ENCODE results near the gene SSC5D. TPM values are rescaled to one million over a fixed set of nuclear protein-coding genes. Genes with fewer than 3 reads are reported as not detected.

Gene SSC5D
- total and polyA plus RNA-seq, 2 experiments from 2014 or later: 10.0 to 12.6 TPM

DNA sequence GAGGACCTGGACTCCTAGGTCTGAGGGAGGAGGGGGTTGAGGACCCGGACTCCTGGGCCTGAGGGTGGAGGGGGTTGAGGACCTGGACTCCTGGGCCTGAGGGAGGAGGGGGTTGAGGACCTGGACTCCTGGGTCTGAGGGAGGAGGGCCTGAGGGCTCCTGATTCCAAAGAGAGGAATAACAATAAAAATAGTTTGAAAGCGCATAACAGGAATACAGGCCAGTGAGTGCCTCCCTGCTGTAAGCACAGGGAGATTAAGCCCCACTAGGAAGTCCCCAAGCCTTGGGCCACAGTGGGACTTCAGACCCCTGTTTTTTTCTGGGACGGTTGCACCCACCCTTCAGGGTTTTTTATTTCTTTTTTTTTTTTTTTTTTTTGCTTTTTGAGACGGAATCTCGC is 49.9 kb downstream of the SSC5D start:
- no peak for DNase-seq
- Histone ChIP-seq H2AFZ (no peak overlapping the region), H3F3A (ENCODE audit: insufficient read depth) (no peaks in the 10 kb centered on the region), H4K20me1 (ENCODE audit: insufficient read depth) (no peaks in the 10 kb centered on the region), H3K36me3 (ENCODE audit: low read depth) (no peaks in the 10 kb centered on the region), H3K9ac (no peak overlapping the region), H3K27me3 (replicated peaks; ENCODE audit: insufficient read depth) (no peaks in the 10 kb centered on the region), H3K4me3 (no peak overlapping the region), H3K79me2 (ENCODE audit: insufficient read depth) (no peaks in the 10 kb centered on the region), H3K27ac (no peak overlapping the region), H3K4me1 (ENCODE audit: insufficient read depth) (no peaks in the 10 kb centered on the region), H3K4me2 (ENCODE audit: unreplicated experiment) (no peak overlapping the region), H3K9me2 (ENCODE audit: insufficient read depth) (no peaks in the 10 kb centered on the region), H3K9me3 (ENCODE audit: low read depth) (no peaks in the 10 kb centered on the region)
- 84 to 85% methylated on average over 4 to 5 of the region's 5 CpGs for WGBS, 2 experiments (ENCODE audit: low coverage in 1 of 2, low lambda C conversion rate in 2 of 2, missing lambda C conversion rate in 2 of 2)
- in situ Hi-C loops (cut with MboI): no loop called here
- TF ChIP-seq EZH2 (IDR thresholded peaks at IDR 0.05; ENCODE audit: insufficient read depth, poor library complexity, severe bottlenecking) (no peak), EZH2phosphoT487 (IDR thresholded peaks at IDR 0.05; ENCODE audit: insufficient read depth, low read depth) (no peak)

DNA sequence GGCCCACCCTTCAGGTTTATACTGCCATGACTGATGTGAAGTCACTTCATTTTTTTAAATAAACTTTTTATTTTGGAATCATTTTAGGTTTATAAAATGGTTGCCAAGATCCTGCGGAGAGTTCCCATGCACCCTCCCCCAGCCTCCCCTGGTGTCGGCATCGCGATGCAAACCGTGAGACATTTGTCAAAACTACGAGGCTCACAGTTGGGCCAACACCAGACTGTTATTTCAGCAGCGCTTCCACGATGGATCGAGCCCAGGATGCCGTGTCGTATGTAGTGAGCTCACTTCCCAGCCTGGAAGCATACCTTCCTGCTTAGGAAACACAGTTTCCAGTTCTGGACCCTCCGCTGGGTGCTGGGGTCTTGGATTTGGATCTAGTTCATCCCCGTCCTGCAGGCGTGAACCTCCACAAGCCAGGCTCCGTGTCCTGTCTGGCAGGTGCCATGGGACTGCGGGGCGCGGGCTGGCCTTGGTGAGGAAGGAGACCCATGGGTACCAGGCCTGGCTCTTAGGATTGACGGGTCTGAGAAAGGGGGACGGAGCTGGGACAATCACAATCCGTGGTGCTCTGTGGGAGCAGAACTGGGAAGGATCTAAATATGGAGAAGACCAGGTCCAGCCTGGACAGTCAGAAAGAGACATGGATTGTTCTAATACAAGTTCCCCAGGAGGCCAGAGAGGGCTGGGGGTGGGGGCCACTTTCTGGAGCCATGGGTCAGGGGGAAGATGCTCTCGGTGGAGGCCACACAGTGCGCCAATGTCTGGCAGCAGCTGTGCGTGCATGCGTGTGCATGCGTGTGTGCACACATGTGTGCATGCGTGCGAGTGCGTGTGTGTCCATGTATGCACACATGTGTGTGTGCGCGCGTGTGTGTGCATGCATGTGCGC is 51.1 kb downstream of the SSC5D start:
- in situ Hi-C loops (cut with MboI): no loop called here
- no peaks in the 10 kb centered on the region for H3F3A ChIP-seq (ENCODE audit: insufficient read depth)
- H3K27ac ChIP-seq: no peak overlapping the region
- TF ChIP-seq EZH2phosphoT487 (IDR thresholded peaks at IDR 0.05; ENCODE audit: insufficient read depth, low read depth) (no peak), EZH2 (IDR thresholded peaks at IDR 0.05; ENCODE audit: insufficient read depth, poor library complexity, severe bottlenecking) (no peak)
- no peaks in the 10 kb centered on the region for H3K9me2 ChIP-seq (ENCODE audit: insufficient read depth)
- no peak for DNase-seq
- no peak overlapping the region for H2AFZ ChIP-seq
- H3K27me3 ChIP-seq (replicated peaks; ENCODE audit: insufficient read depth): no peaks in the 10 kb centered on the region
- no peak overlapping the region for H3K4me2 ChIP-seq (ENCODE audit: unreplicated experiment)
- no peaks in the 10 kb centered on the region for H3K9me3 ChIP-seq (ENCODE audit: low read depth)
- no peak overlapping the region for H3K4me3 ChIP-seq
- H3K9ac ChIP-seq: no peak overlapping the region
- 69 to 73% methylated on average over 33 of the region's 33 CpGs for WGBS, 2 experiments (ENCODE audit: low coverage in 1 of 2, low lambda C conversion rate in 2 of 2, missing lambda C conversion rate in 2 of 2)
- H3K79me2 ChIP-seq (ENCODE audit: insufficient read depth): no peaks in the 10 kb centered on the region
- H3K4me1 ChIP-seq (ENCODE audit: insufficient read depth): no peaks in the 10 kb centered on the region
- no peaks in the 10 kb centered on the region for H4K20me1 ChIP-seq (ENCODE audit: insufficient read depth)
- no peaks in the 10 kb centered on the region for H3K36me3 ChIP-seq (ENCODE audit: low read depth)

DNA sequence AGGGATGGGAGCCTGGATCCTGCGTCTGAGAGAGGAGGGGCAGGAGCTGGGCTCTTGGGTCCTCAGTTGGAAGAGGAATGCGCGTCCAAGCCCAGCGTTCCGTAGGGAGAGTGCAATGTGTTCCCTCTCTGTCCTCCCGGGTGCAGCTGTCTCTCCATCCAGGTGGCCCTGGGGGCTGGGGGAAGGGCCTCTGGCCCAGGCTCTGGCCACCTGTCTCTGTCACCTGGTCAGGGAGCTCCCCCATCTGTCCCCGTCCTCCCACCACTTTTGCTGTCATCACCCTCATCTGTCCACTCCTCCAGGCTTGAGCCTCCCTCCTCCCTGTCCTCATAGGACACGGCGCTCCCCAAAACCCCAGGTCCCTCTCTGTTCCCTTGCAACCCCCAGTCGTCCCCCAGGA is 52.4 kb downstream of the SSC5D start:
- Histone ChIP-seq H3K79me2 (ENCODE audit: insufficient read depth) (no peaks in the 10 kb centered on the region), H4K20me1 (ENCODE audit: insufficient read depth) (no peaks in the 10 kb centered on the region), H2AFZ (no peak overlapping the region), H3K9me2 (ENCODE audit: insufficient read depth) (no peaks in the 10 kb centered on the region), H3K4me3 (no peak overlapping the region), H3K9ac (no peak overlapping the region), H3K9me3 (ENCODE audit: low read depth) (no peaks in the 10 kb centered on the region), H3K4me2 (ENCODE audit: unreplicated experiment) (no peak overlapping the region), H3K4me1 (ENCODE audit: insufficient read depth) (no peaks in the 10 kb centered on the region), H3K27ac (no peak overlapping the region), H3K27me3 (replicated peaks; ENCODE audit: insufficient read depth) (no peaks in the 10 kb centered on the region), H3F3A (ENCODE audit: insufficient read depth) (no peaks in the 10 kb centered on the region), H3K36me3 (ENCODE audit: low read depth) (no peaks in the 10 kb centered on the region)
- no peak for DNase-seq
- no peak for TF ChIP-seq EZH2phosphoT487 (IDR thresholded peaks at IDR 0.05; ENCODE audit: insufficient read depth, low read depth)
- no peak for TF ChIP-seq EZH2 (IDR thresholded peaks at IDR 0.05; ENCODE audit: insufficient read depth, poor library complexity, severe bottlenecking)
- WGBS, 2 experiments (ENCODE audit: low coverage in 1 of 2, low lambda C conversion rate in 2 of 2, missing lambda C conversion rate in 2 of 2): 37 to 47% methylated on average over 10 of the region's 10 CpGs
- in situ Hi-C loops (cut with MboI): no loop called here

DNA sequence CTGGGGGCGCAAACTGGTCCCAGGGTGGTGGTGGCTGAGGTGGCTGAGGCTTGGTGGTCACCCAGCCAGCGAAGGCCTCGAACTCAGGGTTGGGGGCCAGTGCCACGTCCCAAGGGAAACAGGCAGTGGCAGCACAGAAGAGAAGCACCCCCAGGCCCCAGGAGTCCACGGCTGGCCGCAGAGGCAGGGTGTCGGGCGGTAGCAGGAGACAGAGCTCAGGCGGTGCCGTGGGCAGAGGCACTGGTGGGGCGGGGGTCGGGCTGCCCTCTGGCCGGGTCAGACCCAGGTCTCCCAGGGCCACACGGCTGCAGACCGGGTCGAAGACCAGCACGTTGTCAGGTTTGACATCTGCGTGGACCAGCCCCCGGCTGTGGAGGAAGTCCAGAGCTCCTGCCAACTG is 52.9 kb downstream of the SSC5D start:
- H3K79me2 ChIP-seq (ENCODE audit: insufficient read depth): no peaks in the 10 kb centered on the region
- no peaks in the 10 kb centered on the region for H3K4me1 ChIP-seq (ENCODE audit: insufficient read depth)
- 63 to 65% methylated on average over 15 to 16 of the region's 19 CpGs for WGBS, 2 experiments (ENCODE audit: low coverage in 1 of 2, low lambda C conversion rate in 2 of 2, missing lambda C conversion rate in 2 of 2)
- TF ChIP-seq EZH2phosphoT487 (IDR thresholded peaks at IDR 0.05; ENCODE audit: insufficient read depth, low read depth) (no peak), EZH2 (IDR thresholded peaks at IDR 0.05; ENCODE audit: insufficient read depth, poor library complexity, severe bottlenecking) (no peak)
- no peaks in the 10 kb centered on the region for H3K36me3 ChIP-seq (ENCODE audit: low read depth)
- no peak for DNase-seq
- no peak overlapping the region for H3K9ac ChIP-seq
- H3K4me3 ChIP-seq: no peak overlapping the region
- H3K9me2 ChIP-seq (ENCODE audit: insufficient read depth): no peaks in the 10 kb centered on the region
- H3K27ac ChIP-seq: no peak overlapping the region
- no peak overlapping the region for H2AFZ ChIP-seq
- no peaks in the 10 kb centered on the region for H4K20me1 ChIP-seq (ENCODE audit: insufficient read depth)
- in situ Hi-C loops (cut with MboI): no loop called here
- no peaks in the 10 kb centered on the region for H3K9me3 ChIP-seq (ENCODE audit: low read depth)
- no peaks in the 10 kb centered on the region for H3F3A ChIP-seq (ENCODE audit: insufficient read depth)
- H3K4me2 ChIP-seq (ENCODE audit: unreplicated experiment): no peak overlapping the region
- H3K27me3 ChIP-seq (replicated peaks; ENCODE audit: insufficient read depth): no peaks in the 10 kb centered on the region

Data from GM23248 (cell line).